22Rv1 (cell line): ENCODE measurements around the gene NEURL1.

ENCODE experiments used
- ZFX ChIP-seq: fragments of 450-650 bp; IDR thresholded peaks from 2 replicates; pipeline ENCODE4 v1.6.1; 2017; ENCODE audit warnings: antibody characterized with exemption, borderline replicate concordance
- TF ChIP-seq, protein P1 (sequence below): fragments of 450-650 bp; IDR thresholded peaks from 2 replicates; pipeline ENCODE4 v1.5.1; 2017; ENCODE audit warnings: mild to moderate bottlenecking

DNA sequence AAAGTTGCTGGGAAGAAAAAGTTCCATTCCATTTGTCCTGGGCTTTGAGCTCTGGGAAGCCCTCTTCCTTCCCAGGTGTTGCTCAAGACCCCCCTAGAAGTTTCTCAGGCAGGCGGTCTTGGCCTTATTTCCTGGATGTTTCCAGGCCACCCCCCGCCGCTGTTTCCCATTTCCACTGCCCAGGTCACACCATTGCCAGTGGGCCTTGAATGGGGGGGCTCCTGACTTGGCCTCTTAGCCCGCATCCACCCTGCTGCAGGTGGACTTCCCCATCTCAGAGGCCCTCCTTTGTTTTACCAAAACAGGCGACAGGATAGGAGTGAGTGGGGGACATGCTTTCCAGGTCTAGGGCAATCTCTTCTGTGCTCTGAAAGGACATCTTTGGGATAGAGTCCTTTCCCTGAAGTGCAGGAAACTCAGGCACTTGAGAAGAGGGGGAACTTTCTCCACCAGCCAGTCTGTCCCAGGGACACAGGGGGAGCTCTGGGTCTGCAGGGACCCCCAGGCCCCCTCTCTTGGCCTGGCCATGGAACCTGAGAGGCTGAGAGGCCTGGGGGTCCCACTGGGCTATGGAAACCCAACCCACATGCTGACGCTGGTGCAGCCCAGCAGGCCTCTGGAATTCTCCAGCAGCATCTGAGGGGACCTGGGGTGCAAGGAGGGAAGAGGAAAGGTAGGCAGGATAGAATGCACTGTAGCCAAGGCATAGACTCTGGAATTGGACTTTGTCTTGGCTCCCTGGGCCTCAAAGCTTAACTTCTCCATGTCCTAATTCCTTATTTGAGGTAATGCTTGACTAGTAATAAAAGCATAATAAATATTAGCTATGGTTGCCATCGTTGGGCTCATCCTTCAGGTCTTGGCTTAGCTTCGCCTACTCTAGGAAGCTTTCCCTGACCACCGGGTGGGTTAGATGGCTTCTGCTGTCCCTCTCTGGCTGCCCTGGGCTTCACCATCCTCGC is 17.6 kb downstream of the NEURL1 start:
- TF ChIP-seq, protein P1, sequence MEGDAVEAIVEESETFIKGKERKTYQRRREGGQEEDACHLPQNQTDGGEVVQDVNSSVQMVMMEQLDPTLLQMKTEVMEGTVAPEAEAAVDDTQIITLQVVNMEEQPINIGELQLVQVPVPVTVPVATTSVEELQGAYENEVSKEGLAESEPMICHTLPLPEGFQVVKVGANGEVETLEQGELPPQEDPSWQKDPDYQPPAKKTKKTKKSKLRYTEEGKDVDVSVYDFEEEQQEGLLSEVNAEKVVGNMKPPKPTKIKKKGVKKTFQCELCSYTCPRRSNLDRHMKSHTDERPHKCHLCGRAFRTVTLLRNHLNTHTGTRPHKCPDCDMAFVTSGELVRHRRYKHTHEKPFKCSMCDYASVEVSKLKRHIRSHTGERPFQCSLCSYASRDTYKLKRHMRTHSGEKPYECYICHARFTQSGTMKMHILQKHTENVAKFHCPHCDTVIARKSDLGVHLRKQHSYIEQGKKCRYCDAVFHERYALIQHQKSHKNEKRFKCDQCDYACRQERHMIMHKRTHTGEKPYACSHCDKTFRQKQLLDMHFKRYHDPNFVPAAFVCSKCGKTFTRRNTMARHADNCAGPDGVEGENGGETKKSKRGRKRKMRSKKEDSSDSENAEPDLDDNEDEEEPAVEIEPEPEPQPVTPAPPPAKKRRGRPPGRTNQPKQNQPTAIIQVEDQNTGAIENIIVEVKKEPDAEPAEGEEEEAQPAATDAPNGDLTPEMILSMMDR: no peak
- TF ChIP-seq ZFX: no peak
